HG03432 (cell line): ENCODE measurements around the gene MYOD1.

Experiments used
- ATAC-seq: cut with Tn5 transposase; IDR thresholded peaks from one replicate; pipeline ENCODE4 v1.9.1; 2021; ENCODE audit warnings: mild to moderate bottlenecking, moderate library complexity; ENCODE audit not compliant: unreplicated experiment

MYOD1 gene

GRCh38 chr11:17748761-17749721 is 29.7 kb downstream of the MYOD1 start:
- no peak for ATAC-seq

- ATAC-seq = no peak
Observed at GRCh38 chr11:17750013-17750800, 30.8 kb downstream of the MYOD1 start.

- ATAC-seq = no peak
Observed at GRCh38 chr11:17750801-17751165, 31.4 kb downstream of the MYOD1 start.

- ATAC-seq = no peak
Observed at GRCh38 chr11:17751558-17751957, 32.2 kb downstream of the MYOD1 start.

GRCh38 chr11:17752144-17752543 is 32.8 kb downstream of the MYOD1 start:
- no peak for ATAC-seq

- ATAC-seq = no peak
Observed at GRCh38 chr11:17753153-17753552, 33.8 kb downstream of the MYOD1 start.

GRCh38 chr11:17753641-17754040 is 34.3 kb downstream of the MYOD1 start:
- no peak for ATAC-seq

- no peak for ATAC-seq
Observed at GRCh38 chr11:17755891-17756290, 36.5 kb downstream of the MYOD1 start.

GRCh38 chr11:17760102-17761029 is 41.0 kb downstream of the MYOD1 start:
- peak; percentile 70 for ATAC-seq

GRCh38 chr11:17762309-17762974 is 43.1 kb downstream of the MYOD1 start:
- ATAC-seq = peak; percentile 64

GRCh38 chr11:17763244-17763643 is 43.9 kb downstream of the MYOD1 start:
- ATAC-seq = no peak

- ATAC-seq = no peak
Observed at GRCh38 chr11:17763703-17764102, 44.3 kb downstream of the MYOD1 start.

GRCh38 chr11:17764446-17765218 is 45.3 kb downstream of the MYOD1 start:
- no peak for ATAC-seq

GRCh38 chr11:17765356-17766072 is 46.1 kb downstream of the MYOD1 start:
- ATAC-seq = no peak

- ATAC-seq = no peak
Observed at GRCh38 chr11:17766073-17766359, 46.6 kb downstream of the MYOD1 start.

- no peak for ATAC-seq
Observed at GRCh38 chr11:17766590-17766989, 47.2 kb downstream of the MYOD1 start.

- ATAC-seq = no peak
Observed at GRCh38 chr11:17767301-17767885, 48.0 kb downstream of the MYOD1 start.

GRCh38 chr11:17767914-17768313 is 48.5 kb downstream of the MYOD1 start:
- no peak for ATAC-seq

- no peak for ATAC-seq
Observed at GRCh38 chr11:17768547-17768946, 49.2 kb downstream of the MYOD1 start.
